NCI-H2029 (cell line): ENCODE measurements around the gene EFNA2.
"Not testable (repeated sequence)": the region's sequence is repeated elsewhere in the genome, so short reads cannot be mapped to it uniquely, and the experiment has no call there.

Experiments
- DNase-seq: peaks from one replicate; lab custom pipeline; 2025; lab: John Stamatoyannopoulos, UW

The EFNA2 gene

GRCh38 chr19:1318678-1319471 is 33.2 kb downstream of the EFNA2 start:
- no peak for DNase-seq

- DNase-seq, result not testable (repeated sequence)
Observed at GRCh38 chr19:1320282-1320650, 34.6 kb downstream of the EFNA2 start.

GRCh38 chr19:1321539-1321938 is 35.9 kb downstream of the EFNA2 start:
- no peak for DNase-seq

- DNase-seq, result no peak
Observed at GRCh38 chr19:1322198-1322981, 36.7 kb downstream of the EFNA2 start.

- DNase-seq, result no peak
Observed at GRCh38 chr19:1324249-1324805, 38.7 kb downstream of the EFNA2 start.

GRCh38 chr19:1324806-1325567 is 39.3 kb downstream of the EFNA2 start:
- DNase-seq, result no peak

- DNase-seq, result no peak
Observed at GRCh38 chr19:1325568-1326294, 40.1 kb downstream of the EFNA2 start.

- DNase-seq, result no peak
Observed at GRCh38 chr19:1327125-1327524, 41.5 kb downstream of the EFNA2 start.

GRCh38 chr19:1332208-1332607 is 46.5 kb downstream of the EFNA2 start:
- not testable (repeated sequence) for DNase-seq

- DNase-seq, result no peak
Observed at GRCh38 chr19:1336079-1336684, 50.5 kb downstream of the EFNA2 start.

GRCh38 chr19:1340681-1341469 is 55.2 kb downstream of the EFNA2 start:
- DNase-seq, result no peak

GRCh38 chr19:1343041-1343440 is 57.4 kb downstream of the EFNA2 start:
- no peak for DNase-seq

- DNase-seq, result no peak
Observed at GRCh38 chr19:1349211-1349610, 63.5 kb downstream of the EFNA2 start.

GRCh38 chr19:1350867-1351266 is 65.2 kb downstream of the EFNA2 start:
- no peak for DNase-seq
